GM13977 (cell line): Measurements from ENCODE around the gene JAK2.
A peak's percentile ranks its signal among the peaks of the same experiment; 100 is the strongest.
"Not testable (repeated sequence)": the region's sequence is repeated elsewhere in the genome, so short reads cannot be mapped to it uniquely, and the experiment has no call there.

Source experiments
- DNase-seq: peaks from one replicate; pipeline ENCODE4 v3.0.0; 2012; ENCODE audit warnings: low spot score
- CTCF ChIP-seq: IDR thresholded peaks from 2 replicates; pipeline ENCODE4 v1.5.1; 2012; ENCODE audit warnings: mild to moderate bottlenecking, control low read depth; ENCODE audit not compliant: insufficient read depth; ENCODE audit errors: extremely low read depth, missing control alignments
- in situ Hi-C: fragments of 300-500 bp; cut with MboI; formaldehyde crosslinking; loops from one replicate; pipeline ENCODE4 v1.12.0; 2022; ENCODE audit warnings: low sequenced_read_pairs, low pct_unique_long_range_greater_than_20kb, mixed read lengths, inconsistent platforms; ENCODE audit not compliant: unreplicated experiment

JAK2 gene

GRCh38 chr9:5062631-5063030, 77.6 kb downstream of the JAK2 start:
- no peak for DNase-seq
- in situ Hi-C loops, result no loop called here
- no peak for TF ChIP-seq CTCF

DNA sequence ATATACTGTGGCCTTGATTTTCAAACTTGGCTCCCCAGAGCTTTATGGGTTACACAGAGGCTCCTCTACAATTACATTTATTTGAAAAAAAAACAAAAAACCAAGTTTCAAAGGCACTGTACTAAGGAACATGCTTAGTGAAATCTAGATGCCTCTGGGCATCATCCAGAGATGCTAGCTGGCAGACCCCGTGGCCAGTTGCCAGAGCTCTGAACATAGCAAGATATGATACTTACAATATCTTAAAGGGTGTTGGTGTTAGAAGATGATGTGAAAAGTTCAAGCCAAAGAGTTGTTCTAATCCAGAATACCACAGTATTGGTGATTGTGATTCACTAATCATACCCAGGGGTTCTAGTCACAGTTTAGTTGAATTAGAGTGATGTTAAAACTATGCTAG, 87.8 kb downstream of the JAK2 start:
- no peak for DNase-seq
- no peak for TF ChIP-seq CTCF
- in situ Hi-C loops, result no loop called here

DNA sequence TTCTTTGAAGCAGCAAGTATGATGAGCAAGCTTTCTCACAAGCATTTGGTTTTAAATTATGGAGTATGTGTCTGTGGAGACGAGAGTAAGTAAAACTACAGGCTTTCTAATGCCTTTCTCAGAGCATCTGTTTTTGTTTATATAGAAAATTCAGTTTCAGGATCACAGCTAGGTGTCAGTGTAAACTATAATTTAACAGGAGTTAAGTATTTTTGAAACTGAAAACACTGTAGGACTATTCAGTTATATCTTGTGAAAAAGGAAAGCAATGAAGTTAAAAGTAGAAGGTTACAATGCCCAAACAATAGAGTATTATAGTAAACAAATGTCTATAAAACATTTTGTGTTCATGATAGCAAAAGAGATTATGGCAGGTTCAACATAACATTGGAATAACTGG, 88.6 kb downstream of the JAK2 start:
- DNase-seq, result no peak
- TF ChIP-seq CTCF, result peak; percentile 25
- in situ Hi-C loops, result no loop called here

GRCh38 chr9:5085993-5086392, 100.9 kb downstream of the JAK2 start:
- in situ Hi-C loops, result no loop called here
- no peak for TF ChIP-seq CTCF
- DNase-seq, result no peak

DNA sequence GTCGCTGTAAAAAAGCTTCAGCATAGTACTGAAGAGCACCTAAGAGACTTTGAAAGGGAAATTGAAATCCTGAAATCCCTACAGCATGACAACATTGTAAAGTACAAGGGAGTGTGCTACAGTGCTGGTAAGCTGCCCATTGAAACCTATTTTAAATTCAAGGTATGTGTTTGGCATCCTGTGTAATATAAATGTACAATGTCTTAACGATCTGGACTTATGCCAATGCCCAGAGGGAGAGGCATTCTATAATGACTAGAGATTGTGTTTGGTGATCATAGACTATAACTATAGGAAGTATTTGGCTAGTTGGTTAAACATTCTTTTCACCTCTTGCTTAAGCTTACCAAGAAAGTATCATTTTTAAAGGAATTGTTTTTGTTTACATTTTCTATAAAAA, 104.7 kb downstream of the JAK2 start:
- no peak for DNase-seq
- no peak for TF ChIP-seq CTCF
- in situ Hi-C loops, result no loop called here

DNA sequence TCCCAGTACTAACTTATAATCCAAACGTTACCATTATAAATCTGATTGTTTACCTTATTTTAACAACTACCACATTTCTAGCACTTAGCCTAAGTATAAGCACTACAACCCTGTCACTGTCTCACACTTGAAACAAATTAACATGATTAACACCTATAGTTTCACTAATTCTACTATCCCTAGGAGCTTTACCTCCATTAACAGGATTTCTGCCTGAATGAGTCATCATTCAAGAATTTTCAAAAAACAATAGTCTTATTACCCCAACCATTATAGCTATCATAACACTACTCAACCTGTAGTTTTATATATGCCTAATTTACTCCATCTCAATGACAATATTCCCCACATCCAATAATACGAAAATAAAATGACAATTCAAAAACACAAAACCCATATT, 110.7 kb downstream of the JAK2 start:
- in situ Hi-C loops, result no loop called here
- no peak for TF ChIP-seq CTCF
- no peak for DNase-seq

DNA sequence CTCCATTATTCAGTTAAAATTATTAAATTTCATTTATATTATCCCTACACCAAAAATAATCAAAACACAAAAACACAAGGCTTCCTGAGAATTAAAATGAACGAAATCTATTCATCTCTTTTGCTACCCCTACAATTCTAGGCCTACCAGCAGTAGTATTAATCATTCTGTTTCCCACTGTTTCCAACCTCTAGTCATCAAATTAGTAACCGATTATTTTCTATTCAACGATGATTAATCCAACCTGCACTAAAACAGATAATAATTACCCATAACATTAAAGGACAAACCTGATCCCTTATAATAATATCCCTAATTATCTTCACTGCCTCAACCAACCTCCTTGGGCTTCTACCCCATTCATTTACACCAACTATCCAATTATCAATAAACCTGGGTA, 114.4 kb downstream of the JAK2 start:
- in situ Hi-C loops, result no loop called here
- TF ChIP-seq CTCF, result no peak
- no peak for DNase-seq

DNA sequence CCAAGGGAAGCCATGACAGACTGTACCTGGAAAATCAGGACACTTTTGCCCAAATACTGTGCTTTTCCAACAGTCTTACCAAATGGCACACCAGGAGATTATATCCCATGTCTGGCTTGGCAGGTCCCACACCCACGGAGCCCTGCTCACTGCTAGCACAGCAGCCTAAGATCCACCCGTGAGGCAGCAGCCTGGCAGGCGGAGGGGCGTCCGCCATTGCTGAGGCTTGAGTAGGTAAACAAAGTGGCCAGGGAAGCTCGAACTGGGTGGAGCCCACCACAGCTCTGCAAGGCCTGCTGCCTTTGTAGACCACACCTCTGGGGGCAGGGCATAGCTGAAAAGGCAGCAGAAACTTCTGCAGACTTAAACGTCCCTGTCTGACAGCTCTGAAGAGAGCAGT, 116.1 kb downstream of the JAK2 start:
- in situ Hi-C loops, DNase-seq: not testable (repeated sequence)

- in situ Hi-C loops, DNase-seq: not testable (repeated sequence)
These were observed 121.4 kb downstream of the JAK2 start for GRCh38 chr9:5106517-5106916.
